Measurements from ENCODE around the gene PHETA1.
"Not testable (repeated sequence)": the region's sequence is repeated elsewhere in the genome, so short reads cannot be mapped to it uniquely, and the experiment has no call there.

PHETA1 gene

GRCh38 chr12:111347891-111348644 lies 20.8 kb downstream of the PHETA1 start:
- DNase-seq = no peak

- no peak for DNase-seq
These were observed 24.5 kb downstream of the PHETA1 start for GRCh38 chr12:111344254-111344875.

GRCh38 chr12:111343181-111343580 lies 25.7 kb downstream of the PHETA1 start:
- no peak for DNase-seq

- DNase-seq = no peak
These were observed 26.5 kb downstream of the PHETA1 start for GRCh38 chr12:111342376-111342775.

- no peak for DNase-seq
These were observed 27.3 kb downstream of the PHETA1 start for GRCh38 chr12:111341426-111342065.

GRCh38 chr12:111340680-111341079 lies 28.2 kb downstream of the PHETA1 start:
- DNase-seq = not testable (repeated sequence)

GRCh38 chr12:111340231-111340630 lies 28.7 kb downstream of the PHETA1 start:
- DNase-seq = no peak

GRCh38 chr12:111339321-111339938 lies 29.5 kb downstream of the PHETA1 start:
- DNase-seq = no peak

- DNase-seq = no peak
These were observed 30.8 kb downstream of the PHETA1 start for GRCh38 chr12:111338096-111338495.

GRCh38 chr12:111337371-111337770 lies 31.5 kb downstream of the PHETA1 start:
- DNase-seq = no peak

- not testable (repeated sequence) for DNase-seq
These were observed 32.5 kb downstream of the PHETA1 start for GRCh38 chr12:111336411-111336810.

GRCh38 chr12:111335811-111336210 lies 33.1 kb downstream of the PHETA1 start:
- DNase-seq = no peak

- not testable (repeated sequence) for DNase-seq
These were observed 33.6 kb downstream of the PHETA1 start for GRCh38 chr12:111335301-111335700.

- DNase-seq = no peak
These were observed 34.4 kb downstream of the PHETA1 start for GRCh38 chr12:111334393-111334915.

- no peak for DNase-seq
These were observed 37.8 kb downstream of the PHETA1 start for GRCh38 chr12:111330800-111331752.

- DNase-seq = no peak
These were observed 40.8 kb downstream of the PHETA1 start for GRCh38 chr12:111328138-111328537.

- no peak for DNase-seq
These were observed 41.4 kb downstream of the PHETA1 start for GRCh38 chr12:111327474-111327873.

- DNase-seq = no peak
These were observed 46.3 kb downstream of the PHETA1 start for GRCh38 chr12:111322336-111323250.

GRCh38 chr12:111321317-111321716 lies 47.6 kb downstream of the PHETA1 start:
- DNase-seq = no peak

GRCh38 chr12:111320258-111321050 lies 48.4 kb downstream of the PHETA1 start:
- DNase-seq = no peak
